DND-41 (cell line): Measurements from ENCODE around the gene ARSJ.

Source experiments
- ATAC-seq: fragments of 200-7000 bp; cut with Tn5 transposase; 3 replicates; pipeline ENCODE4 v1.9.1; 2021; ENCODE audit warnings: low read depth; ENCODE audit not compliant: insufficient read depth
- DNase-seq: peaks from one replicate; pipeline ENCODE4 v3.0.0-alpha.2; 2020
- H2AFZ ChIP-seq: 2 replicates; pipeline ENCODE4 v1.6.0; 2012; ENCODE audit warnings: low read depth, low read length
- H3K27ac ChIP-seq: 2 replicates; pipeline ENCODE4 v1.5.1; 2012; ENCODE audit warnings: low read length, inconsistent platforms
- H3K27me3 ChIP-seq: fragments of 200-600 bp; sonication (generic); 2 replicates; pipeline ENCODE4 v1.6.0; 2012; ENCODE audit warnings: low read length, mild to moderate bottlenecking, inconsistent platforms; ENCODE audit not compliant: insufficient read depth, poor library complexity
- H3K36me3 ChIP-seq: 2 replicates; pipeline ENCODE4 v1.5.1; 2012; ENCODE audit warnings: low read length, inconsistent platforms; ENCODE audit not compliant: insufficient read depth
- H3K4me1 ChIP-seq: 2 replicates; pipeline ENCODE4 v1.5.1; 2012; ENCODE audit warnings: mild to moderate bottlenecking, low read length; ENCODE audit not compliant: insufficient read depth
- H3K4me2 ChIP-seq: 2 replicates; pipeline ENCODE4 v1.6.0; 2012; ENCODE audit warnings: mild to moderate bottlenecking, moderate library complexity, low read length, inconsistent platforms; ENCODE audit not compliant: insufficient read depth
- H3K4me3 ChIP-seq, 2 experiments: fragments of 200-600 bp in 1 of 2; shearing (Covaris generic) in 1 of 2; 2 replicates each; pipeline ENCODE4 v1.5.1; 2012 to 2016; ENCODE audit warnings: inconsistent platforms in 2 of 2, low read length in 2 of 2, mild to moderate bottlenecking in 2 of 2, low read depth in 1 of 2, moderate library complexity in 1 of 2
- H3K79me2 ChIP-seq: 2 replicates; pipeline ENCODE4 v1.6.0; 2012; ENCODE audit warnings: low read length, inconsistent platforms; ENCODE audit not compliant: insufficient read depth
- H3K9ac ChIP-seq: 2 replicates; pipeline ENCODE4 v1.6.0; 2012; ENCODE audit warnings: low read depth, mild to moderate bottlenecking, inconsistent platforms, low read length, moderate library complexity
- H3K9me3 ChIP-seq: 2 replicates; pipeline ENCODE4 v1.5.1; 2012; ENCODE audit warnings: low read length, moderate library complexity, mild to moderate bottlenecking, inconsistent platforms; ENCODE audit not compliant: insufficient read depth, severe bottlenecking
- H4K20me1 ChIP-seq: 2 replicates; pipeline ENCODE4 v1.6.0; 2012; ENCODE audit warnings: low read length; ENCODE audit not compliant: insufficient read depth
- EZH2 ChIP-seq: IDR thresholded peaks from 3 replicates; pipeline ENCODE4 v1.6.1; 2012; ENCODE audit warnings: borderline replicate concordance, low read depth, mild to moderate bottlenecking, moderate library complexity, low read length, inconsistent platforms; ENCODE audit not compliant: severe bottlenecking
- TF ChIP-seq, protein P1 (sequence below): IDR thresholded peaks from 2 replicates; pipeline ENCODE4 v1.5.1; 2012; ENCODE audit warnings: borderline replicate concordance, low read length, moderate library complexity, mild to moderate bottlenecking; ENCODE audit not compliant: poor library complexity, severe bottlenecking; ENCODE audit errors: extremely low read depth

Gene ARSJ

DNA sequence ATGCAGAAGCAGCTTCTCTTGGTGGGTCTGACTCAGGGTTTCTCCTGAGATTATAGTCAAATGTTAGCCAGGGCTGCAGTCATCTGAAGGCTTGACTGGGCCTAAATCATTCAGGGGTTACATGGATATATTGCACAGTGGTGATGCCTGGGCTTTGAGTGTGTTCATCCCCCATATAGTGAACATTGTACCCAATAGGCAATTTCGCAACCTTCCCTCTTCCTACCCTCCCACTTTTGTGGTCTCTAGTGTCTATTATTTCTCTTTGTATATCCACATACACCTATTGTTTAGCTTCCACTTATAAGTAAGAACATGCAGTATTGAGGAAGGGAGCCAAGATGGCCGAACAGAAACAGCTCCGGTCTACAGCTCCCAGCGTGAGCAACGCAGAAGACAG lies 127.6 kb downstream of the ARSJ start:
- H3K9me3 ChIP-seq = no peaks in the 10 kb centered on the region
- H3K4me3 ChIP-seq = no peak overlapping the region
- ATAC-seq = no peak
- TF ChIP-seq, protein P1, sequence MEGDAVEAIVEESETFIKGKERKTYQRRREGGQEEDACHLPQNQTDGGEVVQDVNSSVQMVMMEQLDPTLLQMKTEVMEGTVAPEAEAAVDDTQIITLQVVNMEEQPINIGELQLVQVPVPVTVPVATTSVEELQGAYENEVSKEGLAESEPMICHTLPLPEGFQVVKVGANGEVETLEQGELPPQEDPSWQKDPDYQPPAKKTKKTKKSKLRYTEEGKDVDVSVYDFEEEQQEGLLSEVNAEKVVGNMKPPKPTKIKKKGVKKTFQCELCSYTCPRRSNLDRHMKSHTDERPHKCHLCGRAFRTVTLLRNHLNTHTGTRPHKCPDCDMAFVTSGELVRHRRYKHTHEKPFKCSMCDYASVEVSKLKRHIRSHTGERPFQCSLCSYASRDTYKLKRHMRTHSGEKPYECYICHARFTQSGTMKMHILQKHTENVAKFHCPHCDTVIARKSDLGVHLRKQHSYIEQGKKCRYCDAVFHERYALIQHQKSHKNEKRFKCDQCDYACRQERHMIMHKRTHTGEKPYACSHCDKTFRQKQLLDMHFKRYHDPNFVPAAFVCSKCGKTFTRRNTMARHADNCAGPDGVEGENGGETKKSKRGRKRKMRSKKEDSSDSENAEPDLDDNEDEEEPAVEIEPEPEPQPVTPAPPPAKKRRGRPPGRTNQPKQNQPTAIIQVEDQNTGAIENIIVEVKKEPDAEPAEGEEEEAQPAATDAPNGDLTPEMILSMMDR = no peak
- TF ChIP-seq EZH2 = no peak
- H3K4me2 ChIP-seq = no peak overlapping the region
- no peak overlapping the region for H2AFZ ChIP-seq
- H3K36me3 ChIP-seq = no peaks in the 10 kb centered on the region
- DNase-seq = no peak
- no peak overlapping the region for H3K9ac ChIP-seq
- no peaks in the 10 kb centered on the region for H3K79me2 ChIP-seq
- H3K4me1 ChIP-seq = no peaks in the 10 kb centered on the region
- no peak overlapping the region for H3K27ac ChIP-seq
- H3K27me3 ChIP-seq = no peaks in the 10 kb centered on the region
- H4K20me1 ChIP-seq = no peaks in the 10 kb centered on the region
